Choroid plexus epithelial cell (primary cell): ENCODE measurements around the gene PCK2.
"Not testable (repeated sequence)": the region's sequence is repeated elsewhere in the genome, so short reads cannot be mapped to it uniquely, and the experiment has no call there.

ENCODE experiments used
- DNase-seq: peaks from one replicate; pipeline ENCODE4 v3.0.0-alpha.2; 2010; ENCODE audit warnings: low read depth
- H3K4me3 ChIP-seq: 2 replicates; pipeline ENCODE4 v1.5.1; 2011; ENCODE audit warnings: low read depth, mild to moderate bottlenecking, control low read depth, low read length, moderate library complexity
- CTCF ChIP-seq: conservative IDR thresholded peaks from 2 replicates; pipeline ENCODE4 v1.5.1; 2011; ENCODE audit warnings: low read depth, mild to moderate bottlenecking, control low read depth, inconsistent platforms, low read length, moderate library complexity

Gene PCK2

GRCh38 chr14:24098927-24099813 lies 5.1 kb downstream of the PCK2 start:
- no peak for DNase-seq
- no peak overlapping the region for H3K4me3 ChIP-seq
- no peak for TF ChIP-seq CTCF

GRCh38 chr14:24100197-24100981 lies 6.3 kb downstream of the PCK2 start:
- DNase-seq: no peak
- no peak for TF ChIP-seq CTCF
- no peak overlapping the region for H3K4me3 ChIP-seq

- DNase-seq: no peak
- H3K4me3 ChIP-seq: no peak overlapping the region
- TF ChIP-seq CTCF: no peak
Observed at GRCh38 chr14:24100982-24101494, 6.9 kb downstream of the PCK2 start.

GRCh38 chr14:24102357-24103048 lies 8.4 kb downstream of the PCK2 start:
- no peak for DNase-seq
- no peak for TF ChIP-seq CTCF
- no peak overlapping the region for H3K4me3 ChIP-seq

GRCh38 chr14:24103451-24103850 lies 9.3 kb downstream of the PCK2 start:
- no peak for DNase-seq
- no peak for TF ChIP-seq CTCF

GRCh38 chr14:24105609-24106239 lies 11.6 kb downstream of the PCK2 start:
- DNase-seq, H3K4me3 ChIP-seq: not testable (repeated sequence)

More at GRCh38 chr14:24103451-24103850, 9.3 kb downstream of the PCK2 start:
- no peak overlapping the region for H3K4me3 ChIP-seq
